NT2/D1 (cell line): ENCODE data around the gene FREY1.

Source experiments
- DNase-seq: peaks from one replicate; pipeline ENCODE4 v3.0.0-alpha.2; 2011; ENCODE audit warnings: low read depth, low spot score
- H3K27me3 ChIP-seq: 2 replicates; pipeline ENCODE4 v1.6.0; 2011; ENCODE audit warnings: mild to moderate bottlenecking; ENCODE audit not compliant: insufficient read length, insufficient read depth
- H3K36me3 ChIP-seq: 2 replicates; pipeline ENCODE4 v1.6.1; 2011; ENCODE audit warnings: mild to moderate bottlenecking, low read length, mixed read lengths; ENCODE audit not compliant: insufficient read depth, insufficient read length
- H3K4me1 ChIP-seq: 2 replicates; pipeline ENCODE4 v1.5.1; 2011; ENCODE audit not compliant: insufficient read depth, insufficient read length
- H3K4me3 ChIP-seq: 2 replicates; pipeline ENCODE4 v1.5.1; 2011; ENCODE audit warnings: low read depth; ENCODE audit not compliant: insufficient read length
- H3K9ac ChIP-seq: 2 replicates; pipeline ENCODE4 v1.6.0; 2011; ENCODE audit warnings: low read depth; ENCODE audit not compliant: insufficient read length
- H3K9me3 ChIP-seq: 2 replicates; pipeline ENCODE4 v1.5.1; 2011; ENCODE audit warnings: mild to moderate bottlenecking, low read length; ENCODE audit not compliant: insufficient read depth
- SUZ12 ChIP-seq: IDR thresholded peaks from 2 replicates; pipeline ENCODE4 v1.6.1; 2011; ENCODE audit not compliant: insufficient read length, insufficient read depth; ENCODE audit errors: extremely low read depth
- YY1 ChIP-seq: IDR thresholded peaks from 2 replicates; pipeline ENCODE4 v1.6.1; 2011; ENCODE audit not compliant: insufficient read length, insufficient read depth
- ZNF274 ChIP-seq: IDR thresholded peaks from 2 replicates; pipeline ENCODE4 v1.6.1; 2011; ENCODE audit warnings: mild to moderate bottlenecking, low read depth, low read length

Gene FREY1

GRCh38 chr11:45906965-45907611 is at the start of gene FREY1:
TSS of gene FREY1 (minus strand) at chr11:45907271. CDS start at chr11:45907245, 26 bp downstream.
- H3K9me3 ChIP-seq: no peaks in the 10 kb centered on the region
- H3K27me3 ChIP-seq: no peaks in the 10 kb centered on the region
- no peak within 1 kb of the TSS for H3K4me3 ChIP-seq
- H3K9ac ChIP-seq: peak within 1 kb of the TSS; percentile 15
- peaks cover 70% of the 10 kb centered on the region for H3K36me3 ChIP-seq
- no peak for DNase-seq
- TF ChIP-seq SUZ12 (no peak), YY1 (no peak), ZNF274 (no peak)
- peaks cover 21% of the 10 kb centered on the region for H3K4me1 ChIP-seq

GRCh38 chr11:45949992-45950407 is 42.9 kb upstream of the FREY1 start:
- no peak for DNase-seq
- no peak for TF ChIP-seq ZNF274
- TF ChIP-seq SUZ12: no peak
- TF ChIP-seq YY1: no peak
- peaks cover 43% of the 10 kb centered on the region for H3K36me3 ChIP-seq
- no peak overlapping the region for H3K9ac ChIP-seq
- no peaks in the 10 kb centered on the region for H3K9me3 ChIP-seq
- H3K4me3 ChIP-seq: no peak overlapping the region
- no peaks in the 10 kb centered on the region for H3K4me1 ChIP-seq
- no peaks in the 10 kb centered on the region for H3K27me3 ChIP-seq

GRCh38 chr11:45948356-45948755 is 41.3 kb upstream of the FREY1 start:
- TF ChIP-seq SUZ12 (no peak), ZNF274 (no peak), YY1 (no peak)
- H3K27me3 ChIP-seq: no peaks in the 10 kb centered on the region
- no peaks in the 10 kb centered on the region for H3K4me1 ChIP-seq
- no peaks in the 10 kb centered on the region for H3K9me3 ChIP-seq
- DNase-seq: no peak
- H3K4me3 ChIP-seq: no peak overlapping the region
- peaks cover 45% of the 10 kb centered on the region for H3K36me3 ChIP-seq
- no peak overlapping the region for H3K9ac ChIP-seq

- H3K9me3 ChIP-seq: no peaks in the 10 kb centered on the region
- no peak overlapping the region for H3K9ac ChIP-seq
- H3K4me3 ChIP-seq: no peak overlapping the region
- TF ChIP-seq ZNF274 (no peak), YY1 (no peak), SUZ12 (no peak)
- peaks cover 45% of the 10 kb centered on the region for H3K36me3 ChIP-seq
- H3K4me1 ChIP-seq: no peaks in the 10 kb centered on the region
- DNase-seq: no peak
- no peaks in the 10 kb centered on the region for H3K27me3 ChIP-seq
Observed at GRCh38 chr11:45947885-45948284, 40.8 kb upstream of the FREY1 start.

GRCh38 chr11:45945397-45945999 is 38.4 kb upstream of the FREY1 start:
- TF ChIP-seq YY1: no peak
- TF ChIP-seq SUZ12: no peak
- Histone ChIP-seq H3K9me3 (no peaks in the 10 kb centered on the region), H3K36me3 (peaks cover 43% of the 10 kb centered on the region), H3K4me3 (no peak overlapping the region), H3K27me3 (no peaks in the 10 kb centered on the region), H3K4me1 (no peaks in the 10 kb centered on the region), H3K9ac (no peak overlapping the region)
- DNase-seq: no peak

GRCh38 chr11:45942381-45942780 is 35.3 kb upstream of the FREY1 start:
- Histone ChIP-seq H3K27me3 (no peaks in the 10 kb centered on the region), H3K36me3 (peaks cover 17% of the 10 kb centered on the region), H3K4me1 (peaks cover 2% of the 10 kb centered on the region), H3K9ac (no peak overlapping the region), H3K4me3 (no peak overlapping the region), H3K9me3 (no peaks in the 10 kb centered on the region)
- no peak for DNase-seq
- TF ChIP-seq YY1: no peak
- no peak for TF ChIP-seq SUZ12
- no peak for TF ChIP-seq ZNF274

- TF ChIP-seq ZNF274 (no peak), YY1 (no peak), SUZ12 (no peak)
- Histone ChIP-seq H3K4me3 (no peak overlapping the region), H3K9me3 (no peaks in the 10 kb centered on the region), H3K4me1 (peaks cover 2% of the 10 kb centered on the region), H3K27me3 (no peaks in the 10 kb centered on the region), H3K9ac (no peak overlapping the region), H3K36me3 (peaks cover 14% of the 10 kb centered on the region)
- DNase-seq: no peak
Observed at GRCh38 chr11:45941285-45941684, 34.2 kb upstream of the FREY1 start.

GRCh38 chr11:45939836-45940235 is 32.8 kb upstream of the FREY1 start:
- Histone ChIP-seq H3K36me3 (peaks cover 14% of the 10 kb centered on the region), H3K4me1 (peaks cover 6% of the 10 kb centered on the region), H3K9ac (no peak overlapping the region), H3K27me3 (no peaks in the 10 kb centered on the region), H3K9me3 (no peaks in the 10 kb centered on the region), H3K4me3 (no peak overlapping the region)
- DNase-seq: no peak
- TF ChIP-seq YY1 (no peak), SUZ12 (no peak), ZNF274 (no peak)
